Lower leg skin (tissue), 3 donors: ENCODE data around the gene POLD1.

ENCODE experiments used
- POLR2A ChIP-seq, 2 donors: fragments of 450-650 bp; IDR thresholded peaks; one replicate each; pipeline ENCODE4 v1.6.1; 2016 to 2017; ENCODE audit warnings: antibody characterized with exemption in 2 of 2, mild to moderate bottlenecking in 1 of 2, moderate library complexity in 1 of 2
- TF ChIP-seq, protein P1 (sequence below), 3 donors: fragments of 450-650 bp; IDR thresholded peaks; one replicate each; pipeline ENCODE4 v1.5.1; 2016; ENCODE audit warnings: antibody characterized with exemption in 3 of 3, mild to moderate bottlenecking in 3 of 3, moderate library complexity in 2 of 3

DNA sequence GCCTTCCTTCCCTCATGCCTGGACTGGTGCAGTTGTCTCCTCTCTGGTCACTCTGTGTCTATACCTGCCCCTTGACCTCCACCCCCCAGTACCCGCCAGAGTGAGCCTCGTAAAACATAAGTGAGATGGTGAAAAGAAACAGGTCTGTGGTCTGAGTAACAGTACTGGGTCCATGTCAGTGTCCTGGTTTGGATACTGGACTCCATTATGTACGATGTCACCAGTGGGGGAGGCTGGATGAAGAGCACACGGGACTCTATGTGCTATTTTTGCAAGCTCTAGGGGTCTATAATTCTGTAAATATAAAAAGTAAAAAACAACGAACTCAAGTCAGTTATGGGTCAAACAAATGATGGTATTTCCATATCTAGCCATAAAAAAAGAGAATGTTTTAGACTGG, 62.9 kb downstream of the POLD1 start:
- TF ChIP-seq POLR2A (IDR thresholded peaks at IDR 0.05): no peak
- TF ChIP-seq, protein P1, sequence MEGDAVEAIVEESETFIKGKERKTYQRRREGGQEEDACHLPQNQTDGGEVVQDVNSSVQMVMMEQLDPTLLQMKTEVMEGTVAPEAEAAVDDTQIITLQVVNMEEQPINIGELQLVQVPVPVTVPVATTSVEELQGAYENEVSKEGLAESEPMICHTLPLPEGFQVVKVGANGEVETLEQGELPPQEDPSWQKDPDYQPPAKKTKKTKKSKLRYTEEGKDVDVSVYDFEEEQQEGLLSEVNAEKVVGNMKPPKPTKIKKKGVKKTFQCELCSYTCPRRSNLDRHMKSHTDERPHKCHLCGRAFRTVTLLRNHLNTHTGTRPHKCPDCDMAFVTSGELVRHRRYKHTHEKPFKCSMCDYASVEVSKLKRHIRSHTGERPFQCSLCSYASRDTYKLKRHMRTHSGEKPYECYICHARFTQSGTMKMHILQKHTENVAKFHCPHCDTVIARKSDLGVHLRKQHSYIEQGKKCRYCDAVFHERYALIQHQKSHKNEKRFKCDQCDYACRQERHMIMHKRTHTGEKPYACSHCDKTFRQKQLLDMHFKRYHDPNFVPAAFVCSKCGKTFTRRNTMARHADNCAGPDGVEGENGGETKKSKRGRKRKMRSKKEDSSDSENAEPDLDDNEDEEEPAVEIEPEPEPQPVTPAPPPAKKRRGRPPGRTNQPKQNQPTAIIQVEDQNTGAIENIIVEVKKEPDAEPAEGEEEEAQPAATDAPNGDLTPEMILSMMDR (IDR thresholded peaks at IDR 0.05): no peak
